K562 (cell line): Measurements from ENCODE around the gene GLRX. TPM values are rescaled to one million over a fixed set of nuclear protein-coding genes. Genes with fewer than 3 reads are reported as not detected.

Experiments
- ATAC-seq: fragments of 200-7000 bp; cut with Tn5 transposase; 3 replicates; pipeline ENCODE4 v1.9.1; 2020; ENCODE audit warnings: moderate library complexity
- BruUV-seq: library from RNA; stranded (reverse); fragments of 400-500 nt; replicated peaks from 2 replicates; lab custom pipeline; 2021; lab: Mats Ljungman, UMichigan
- CTCF ChIA-PET: fragments of 300-600 bp; formaldehyde crosslinking; extraction: SDS; loops from one replicate; lab custom pipeline; 2021; ENCODE audit warnings: low intra/inter-chr PET ratio; lab: Yijun Ruan, JAX
- POLR2A ChIA-PET: fragments of 300-600, 350-650 bp; sonication (Branson Sonifier 250); formaldehyde crosslinking; extraction: SDS; loops from one replicate; lab custom pipeline; 2021; ENCODE audit warnings: antibody characterized with exemption, inconsistent platforms; lab: Yijun Ruan, JAX
- DNase-seq, 4 experiments: peaks; one replicate each; pipeline versions ENCODE4 v3.0.0 to v3.0.0-alpha.2; 2011 to 2018; ENCODE audit warnings: low spot score in 3 of 4, mixed read lengths in 3 of 4; ENCODE audit errors: extremely low read depth in 1 of 4
- FAIRE-seq: peaks from 2 replicates; lab custom pipeline; 2011; peaks lifted over from hg19 to GRCh38; lab: Jason Lieb, UNC
- H2AFZ ChIP-seq: 2 replicates; pipeline ENCODE4 v1.6.0; 2011; ENCODE audit warnings: low read depth, low read length, control low read depth, inconsistent platforms
- H3K27ac ChIP-seq: fragments of 200-600 bp; 3 replicates; pipeline ENCODE4 v1.8.0; 2011; ENCODE audit warnings: low read depth, mild to moderate bottlenecking, control low read depth, inconsistent platforms, low read length, moderate library complexity, mixed read lengths; ENCODE audit errors: extremely low read depth
- H3K27me3 ChIP-seq, 2 experiments: fragments of 300-600 bp in 1 of 2; 2 replicates in 1 of 2; 3 replicates in 1 of 2; pipeline versions ENCODE4 v1.6.0 to v1.8.0; 2011; ENCODE audit warnings: inconsistent platforms in 2 of 2, low read length in 2 of 2, mild to moderate bottlenecking in 1 of 2, mixed read lengths in 1 of 2, moderate library complexity in 1 of 2; ENCODE audit not compliant: control insufficient read depth in 2 of 2, insufficient read depth in 2 of 2
- H3K36me3 ChIP-seq: fragments of 300-600 bp; 3 replicates; pipeline ENCODE4 v1.8.0; 2011; ENCODE audit warnings: mild to moderate bottlenecking, low read length, inconsistent platforms; ENCODE audit not compliant: control insufficient read depth, insufficient read depth
- H3K4me1 ChIP-seq, 2 experiments: fragments of 200-600 bp in 1 of 2; replicated peaks in 1 of 2; 2 replicates in 1 of 2; 3 replicates in 1 of 2; pipeline versions ENCODE4 v1.5.1 to v1.8.0; 2011; ENCODE audit warnings: inconsistent platforms in 2 of 2, low read length in 2 of 2, mild to moderate bottlenecking in 1 of 2, mixed read lengths in 1 of 2, moderate library complexity in 1 of 2; ENCODE audit not compliant: control insufficient read depth in 2 of 2, insufficient read depth in 2 of 2
- H3K4me2 ChIP-seq: 2 replicates; pipeline ENCODE4 v1.6.1; 2011; ENCODE audit warnings: low read length, control low read depth, inconsistent platforms, mixed read lengths; ENCODE audit not compliant: insufficient read depth
- H3K4me3 ChIP-seq: fragments of 200-600 bp; sonication (generic), shearing (Covaris generic); 2 replicates; pipeline ENCODE4 v1.5.1; 2016; ENCODE audit warnings: control low read depth, inconsistent platforms
- H3K79me2 ChIP-seq: fragments of 200-600 bp; 3 replicates; pipeline ENCODE4 v1.8.0; 2011; ENCODE audit warnings: low read length, inconsistent platforms; ENCODE audit not compliant: control insufficient read depth, insufficient read depth
- H3K9ac ChIP-seq, 2 experiments: 2 replicates each; pipeline versions ENCODE4 v1.6.0 to v1.6.1; 2011; ENCODE audit warnings: low read depth in 2 of 2, low read length in 2 of 2, control low read depth in 1 of 2, inconsistent platforms in 1 of 2, mild to moderate bottlenecking in 1 of 2, mixed read lengths in 1 of 2; ENCODE audit not compliant: insufficient read depth in 1 of 2
- H3K9me1 ChIP-seq: one replicate; pipeline ENCODE4 v1.6.0; 2011; ENCODE audit warnings: inconsistent platforms, mild to moderate bottlenecking, low read length, moderate library complexity; ENCODE audit not compliant: control insufficient read depth, insufficient read depth
- H3K9me3 ChIP-seq: replicated peaks from 2 replicates; pipeline ENCODE4 v1.5.1; 2011; ENCODE audit warnings: low read depth, low read length, inconsistent platforms; ENCODE audit not compliant: control insufficient read depth, insufficient read depth
- H4K20me1 ChIP-seq: replicated peaks from 2 replicates; pipeline ENCODE4 v1.6.1; 2011; ENCODE audit warnings: low read length, inconsistent platforms, mixed read lengths; ENCODE audit not compliant: control insufficient read depth, insufficient read depth
- BDP1 ChIP-seq: IDR thresholded peaks from 3 replicates; pipeline ENCODE4 v1.6.1; 2011; ENCODE audit not compliant: insufficient read length, insufficient read depth
- BHLHE40 ChIP-seq: IDR thresholded peaks from 2 replicates; pipeline ENCODE4 v1.6.1; 2011; ENCODE audit warnings: low read length, improper control_type of control experiment
- KAT8 ChIP-seq: fragments of 450-650 bp; IDR thresholded peaks from 2 replicates; pipeline ENCODE4 v1.6.1; 2016; ENCODE audit warnings: low read depth, mild to moderate bottlenecking
- MCM2 ChIP-seq: fragments of 450-650 bp; IDR thresholded peaks from 2 replicates; pipeline ENCODE4 v1.6.1; 2017; ENCODE audit warnings: low read depth, mild to moderate bottlenecking
- MCM3 ChIP-seq: fragments of 450-650 bp; IDR thresholded peaks from 2 replicates; pipeline ENCODE4 v1.6.1; 2016
- SAFB2 ChIP-seq: fragments of 200-400 bp; formaldehyde crosslinking; IDR thresholded peaks from 2 replicates; pipeline ENCODE4 v1.6.1; 2018; ENCODE audit warnings: borderline replicate concordance, low read length, low read depth, moderate library complexity; ENCODE audit not compliant: severe bottlenecking
- SAP30 ChIP-seq: fragments of 200-600 bp; sonication (generic); IDR thresholded peaks from 2 replicates; pipeline ENCODE4 v1.6.1; 2012; ENCODE audit warnings: borderline replicate concordance, low read depth, mild to moderate bottlenecking, moderate library complexity, low read length, control low read depth, inconsistent platforms; ENCODE audit not compliant: insufficient read depth, poor library complexity, severe bottlenecking
- ZC3H11A ChIP-seq: IDR thresholded peaks from 2 replicates; pipeline ENCODE4 v1.6.1; 2012; ENCODE audit warnings: low read depth, low read length, improper control_type of control experiment
- ZFP1 ChIP-seq: fragments of 450-650 bp; formaldehyde crosslinking; IDR thresholded peaks from 2 replicates; pipeline ENCODE4 v1.4.0; 2020; ENCODE audit warnings: mild to moderate bottlenecking, mixed read lengths
- WGBS: fragments of 100-300 bp; shearing (Covaris generic); methylation state at CpG from one replicate; pipeline ENCODE4 v1.1.6; 2016; ENCODE audit warnings: low coverage, mixed read lengths; ENCODE audit not compliant: insufficient coverage; ENCODE audit errors: missing lambda C conversion rate; 5-methylcytosine and 5-hydroxymethylcytosine counted together
- in situ Hi-C: fragments of 300-500 bp; cut with MboI; formaldehyde crosslinking; loops from 4 replicates; pipeline ENCODE4 v1.15.0; 2018; ENCODE audit warnings: inconsistent platforms, mixed read lengths
- intact Hi-C: fragments of 100-400 bp; cut with micrococcal nuclease; formaldehyde crosslinking; loops from 2 replicates; pipeline ENCODE4 v1.14.2; 2022
- polyA plus RNA-seq, 8 experiments: library from polyadenylated mRNA; depleted of rRNA in 4 of 8; stranded (reverse) in 5 of 8; unstranded in 3 of 8; fragments of >200 nt; fragmentation: Nextera tagmentation in 2 of 8; fragmentation: Illumina TruSeq in 1 of 8; extraction: Ambion mirVana in 2 of 8; extraction: Trizol in 1 of 8; gene quantifications; 2 replicates each; pipeline versions ENCODE4 v1.2.1 to v1.2.3, GENCODE V29; 2011 to 2014; ENCODE audit warnings: inconsistent platforms in 1 of 8, missing spikeins in 1 of 8
- total RNA-seq, 7 experiments: library from RNA; depleted of rRNA in 6 of 7; stranded (reverse); fragments of >200 nt in 6 of 7; fragmentation: Illumina TruSeq in 2 of 7; extraction: Trizol in 2 of 7; gene quantifications; 2 replicates each; pipeline versions ENCODE4 v1.2.1 to v1.2.3, GENCODE V29; 2011 to 2021; ENCODE audit warnings: low replicate concordance in 1 of 7
- TF ChIP-seq, protein P1 (sequence below): fragments of 250-450 bp; sonication (Bioruptor Pico); IDR thresholded peaks from 2 replicates; pipeline ENCODE4 v1.5.0; 2021; ENCODE audit warnings: mild to moderate bottlenecking, moderate library complexity
- TF ChIP-seq, protein P2 (sequence below): sonication (generic); formaldehyde crosslinking; IDR thresholded peaks from 2 replicates; pipeline ENCODE4 v1.8.1; 2023; ENCODE audit warnings: mild to moderate bottlenecking, missing genetic modification reagents

GLRX gene
- total and polyA plus RNA-seq, 9 of the 15 experiments (the other 6 are each of a cell fraction or from before 2014, with no cell fraction given): 2.3 to 11.2 (median 4.6) TPM

DNA sequence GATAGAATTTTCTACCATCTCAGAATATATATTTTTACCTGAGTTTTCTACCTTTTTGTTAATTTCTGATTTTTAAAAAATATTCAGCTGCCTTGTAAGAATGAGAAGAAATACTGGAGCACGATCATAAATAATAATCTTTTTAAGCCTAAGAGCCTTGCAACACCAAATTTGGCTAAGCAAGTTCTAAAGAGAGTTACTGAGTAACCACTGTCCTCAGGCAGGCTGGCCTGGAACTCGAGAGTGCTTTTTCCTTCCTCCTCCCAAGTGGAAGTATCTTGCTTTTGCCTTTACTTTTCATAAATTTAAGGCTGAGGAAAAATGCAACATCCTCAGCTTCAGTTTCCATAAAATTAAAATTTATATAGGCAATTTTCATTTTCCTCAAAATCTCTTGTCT, 21.0 kb downstream of the GLRX start:
- POLR2A ChIA-PET: no interaction called here
- FAIRE-seq (no peak), ATAC-seq (no peak), DNase-seq (no peak)
- CTCF ChIA-PET: no interaction called here
- intact Hi-C loops (no loop called here), in situ Hi-C loops (no loop called here)
- Histone ChIP-seq H4K20me1 (no peaks in the 10 kb centered on the region), H3K9me1 (no peaks in the 10 kb centered on the region), H3K27ac (no peak overlapping the region), H3K36me3 (peaks cover 7% of the 10 kb centered on the region), H3K4me2 (no peak overlapping the region), H2AFZ (no peak overlapping the region), H3K27me3 (no peaks in the 10 kb centered on the region), H3K4me3 (no peak overlapping the region), H3K9me3 (no peaks in the 10 kb centered on the region), H3K4me1 (no peaks in the 10 kb centered on the region), H3K9ac (no peak overlapping the region), H3K79me2 (no peaks in the 10 kb centered on the region)
- 85% methylated on average over 2 of the region's 2 CpGs for WGBS
- no TSS peak for BruUV-seq
- no peak for TF ChIP-seq MCM3
- TF ChIP-seq ZFP1 (CRISPR knock-in tag): no peak

DNA sequence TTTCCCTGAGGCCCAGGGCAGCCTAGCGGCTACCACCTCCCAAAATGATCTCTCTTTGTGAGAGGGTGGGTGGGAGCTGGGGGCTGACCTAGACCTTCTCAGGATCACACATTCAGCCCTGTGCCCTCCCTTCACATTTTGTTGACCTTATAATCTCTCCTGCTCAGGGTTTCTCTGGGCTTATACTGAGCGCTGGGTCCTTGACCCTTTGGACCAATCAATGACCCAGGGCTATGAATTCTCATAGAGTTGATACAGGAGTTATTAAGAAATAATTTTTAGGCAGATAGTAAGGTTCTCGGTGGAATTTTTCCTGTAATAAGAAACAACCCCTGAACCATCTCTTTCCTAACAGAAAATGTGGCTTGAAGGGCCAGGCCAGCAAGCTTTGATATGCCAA, 22.0 kb downstream of the GLRX start:
- ATAC-seq: no peak
- CTCF ChIA-PET: no interaction called here
- no TSS peak for BruUV-seq
- Histone ChIP-seq H3K4me2 (no peak overlapping the region), H2AFZ (no peak overlapping the region), H3K4me1 (no peaks in the 10 kb centered on the region), H3K36me3 (peaks cover 14% of the 10 kb centered on the region), H4K20me1 (no peaks in the 10 kb centered on the region), H3K4me3 (no peak overlapping the region), H3K27ac (no peak overlapping the region), H3K9me3 (no peaks in the 10 kb centered on the region), H3K9me1 (no peaks in the 10 kb centered on the region), H3K27me3 (no peaks in the 10 kb centered on the region), H3K79me2 (no peaks in the 10 kb centered on the region), H3K9ac (no peak overlapping the region)
- WGBS: 95% methylated on average over 3 of the region's 3 CpGs
- no peak for FAIRE-seq
- in situ Hi-C loops: no loop called here
- POLR2A ChIA-PET: interaction anchor here (0.6 to 1.1 kb wide), 3 partner anchors 10 to 104 kb away, joined by 3 read pairs; no protein-coding TSS in a partner anchor
- DNase-seq: no peak
- intact Hi-C loops: no loop called here
- TF ChIP-seq, protein P1, sequence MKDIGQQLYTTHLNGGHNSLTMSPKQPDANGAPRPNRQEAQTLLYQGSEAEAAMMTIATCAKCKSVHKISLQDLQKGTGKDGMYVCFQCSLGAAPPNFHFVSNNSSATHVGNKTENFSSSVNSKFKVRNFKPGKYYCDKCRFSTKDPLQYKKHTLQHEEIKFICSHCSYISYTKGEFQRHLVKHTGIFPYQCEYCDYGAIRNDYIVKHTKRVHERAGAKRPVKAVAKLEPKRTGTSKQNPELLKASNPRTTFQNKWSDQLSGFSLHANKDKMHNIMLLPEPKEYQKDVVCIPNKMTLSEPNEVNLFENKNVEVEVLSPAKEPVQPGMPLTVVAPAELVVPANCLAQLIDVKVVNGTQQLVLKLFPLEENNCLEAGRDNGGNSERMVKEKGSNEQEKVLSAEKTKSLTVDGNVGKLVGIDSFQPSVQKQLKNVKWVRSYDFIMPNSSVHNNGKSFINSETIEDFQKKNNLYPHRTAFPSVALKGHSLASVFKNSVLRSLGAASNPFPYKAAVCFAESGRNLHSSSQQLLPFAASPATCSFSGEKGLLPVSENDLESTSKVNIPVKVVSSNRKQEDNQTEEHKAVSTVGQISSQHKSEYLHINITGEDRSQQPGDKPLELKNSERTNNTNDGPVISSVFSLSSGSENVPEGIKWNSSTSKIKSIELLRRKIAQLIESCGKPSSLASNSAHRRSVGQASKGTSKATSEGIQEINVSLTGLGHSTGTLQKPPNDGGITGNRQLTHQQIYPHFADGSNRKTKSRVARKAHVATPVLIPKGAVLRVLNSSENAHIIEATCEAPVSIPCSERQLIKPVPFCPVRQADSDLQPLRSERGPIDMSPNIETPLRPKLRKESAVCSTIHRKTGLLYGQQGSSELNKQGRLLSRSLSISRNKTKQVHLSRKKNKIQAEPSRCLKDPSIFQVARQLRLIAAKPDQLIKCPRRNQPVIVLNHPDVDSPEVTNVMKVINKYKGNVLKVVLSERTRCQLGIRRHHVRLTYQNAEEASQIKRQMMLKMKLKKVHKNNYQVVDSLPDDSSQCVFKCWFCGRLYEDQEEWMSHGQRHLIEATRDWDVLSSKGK (CRISPR knock-in tag): no peak
- TF ChIP-seq ZC3H11A (no peak), SAFB2 (no peak), BHLHE40 (no peak), MCM2 (no peak), KAT8 (no peak), BDP1 (no peak), SAP30 (no peak)
- TF ChIP-seq, protein P2, sequence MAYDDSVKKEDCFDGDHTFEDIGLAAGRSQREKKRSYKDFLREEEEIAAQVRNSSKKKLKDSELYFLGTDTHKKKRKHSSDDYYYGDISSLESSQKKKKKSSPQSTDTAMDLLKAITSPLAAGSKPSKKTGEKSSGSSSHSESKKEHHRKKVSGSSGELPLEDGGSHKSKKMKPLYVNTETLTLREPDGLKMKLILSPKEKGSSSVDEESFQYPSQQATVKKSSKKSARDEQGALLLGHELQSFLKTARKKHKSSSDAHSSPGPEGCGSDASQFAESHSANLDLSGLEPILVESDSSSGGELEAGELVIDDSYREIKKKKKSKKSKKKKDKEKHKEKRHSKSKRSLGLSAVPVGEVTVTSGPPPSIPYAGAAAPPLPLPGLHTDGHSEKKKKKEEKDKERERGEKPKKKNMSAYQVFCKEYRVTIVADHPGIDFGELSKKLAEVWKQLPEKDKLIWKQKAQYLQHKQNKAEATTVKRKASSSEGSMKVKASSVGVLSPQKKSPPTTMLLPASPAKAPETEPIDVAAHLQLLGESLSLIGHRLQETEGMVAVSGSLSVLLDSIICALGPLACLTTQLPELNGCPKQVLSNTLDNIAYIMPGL (CRISPR knock-in tag): no peak
